Measurements from ENCODE around the gene CPA2. TPM values are rescaled to one million over a fixed set of nuclear protein-coding genes. Genes with fewer than 3 reads are reported as not detected.

CPA2 gene
- total RNA-seq, 4 donors from 2014 or later, result 1.5 to 2.2 TPM; not detected in 2

- Histone ChIP-seq H3K27ac (no peak overlapping the region), H3K36me3 (no peaks in the 10 kb centered on the region), H3K27me3 (no peaks in the 10 kb centered on the region), H3K4me1 (no peaks in the 10 kb centered on the region), H3K4me3 (no peak overlapping the region), H3K9me3 (no peaks in the 10 kb centered on the region)
- DNase-seq (ENCODE audit: low spot score in 2 of 2), result no peak
- no peak for TF ChIP-seq CTCF (IDR thresholded peaks at IDR 0.05)
- TF ChIP-seq EP300 (IDR thresholded peaks at IDR 0.05), result no peak
- no peak for TF ChIP-seq POLR2A (IDR thresholded peaks at IDR 0.05)
- WGBS, 2 donors, result 74 to 76% methylated on average over 1 of the region's 1 CpG
Observed at GRCh38 chr7:130286881-130287280, 20.2 kb downstream of the CPA2 start.

GRCh38 chr7:130288168-130288567, 21.5 kb downstream of the CPA2 start:
- DNase-seq (ENCODE audit: low spot score in 2 of 2), result no peak
- Histone ChIP-seq H3K9me3 (no peaks in the 10 kb centered on the region), H3K4me1 (peaks cover 0 to 5% (median 0%) of the 10 kb centered on the region in 4 donors), H3K27ac (no peak overlapping the region), H3K27me3 (no peaks in the 10 kb centered on the region), H3K4me3 (no peak overlapping the region), H3K36me3 (no peaks in the 10 kb centered on the region)
- WGBS, 2 donors, result 92 to 93% methylated on average over 4 of the region's 4 CpGs
- TF ChIP-seq CTCF (IDR thresholded peaks at IDR 0.05) (no peak), EP300 (IDR thresholded peaks at IDR 0.05) (no peak), POLR2A (IDR thresholded peaks at IDR 0.05) (no peak)

GRCh38 chr7:130288829-130289228, 22.2 kb downstream of the CPA2 start:
- H3K27ac ChIP-seq, result no peak overlapping the region
- H3K36me3 ChIP-seq, result no peaks in the 10 kb centered on the region
- no peaks in the 10 kb centered on the region for H3K27me3 ChIP-seq
- no peak overlapping the region for H3K4me3 ChIP-seq
- H3K4me1 ChIP-seq, result peaks cover 0 to 8% (median 0%) of the 10 kb centered on the region in 4 donors
- H3K9me3 ChIP-seq, result no peaks in the 10 kb centered on the region
- DNase-seq (ENCODE audit: low spot score in 2 of 2), result no peak
- WGBS, 2 donors, result 76 to 87% methylated on average over 5 of the region's 5 CpGs
- TF ChIP-seq EP300 (IDR thresholded peaks at IDR 0.05) (no peak), CTCF (IDR thresholded peaks at IDR 0.05) (no peak)

- Histone ChIP-seq H3K9me3 (no peaks in the 10 kb centered on the region), H3K27me3 (no peaks in the 10 kb centered on the region), H3K36me3 (no peaks in the 10 kb centered on the region), H3K4me3 (no peak overlapping the region), H3K4me1 (peaks cover 0 to 8% (median 0%) of the 10 kb centered on the region in 4 donors), H3K27ac (no peak overlapping the region)
- no peak for DNase-seq (ENCODE audit: low spot score in 2 of 2)
- no peak for TF ChIP-seq CTCF (IDR thresholded peaks at IDR 0.05)
- 88 to 90% methylated on average over 9 of the region's 9 CpGs for WGBS, 2 donors
Observed at GRCh38 chr7:130289478-130289877, 22.8 kb downstream of the CPA2 start.

GRCh38 chr7:130290745-130291144, 24.1 kb downstream of the CPA2 start:
- Histone ChIP-seq H3K27ac (no peak overlapping the region), H3K4me1 (peaks cover 0 to 8% (median 0%) of the 10 kb centered on the region in 4 donors), H3K4me3 (no peak overlapping the region), H3K36me3 (no peaks in the 10 kb centered on the region), H3K9me3 (no peaks in the 10 kb centered on the region), H3K27me3 (no peaks in the 10 kb centered on the region)
- no peak for DNase-seq (ENCODE audit: low spot score in 2 of 2)
- 71 to 87% methylated on average over 6 of the region's 6 CpGs for WGBS, 2 donors
- TF ChIP-seq POLR2A (IDR thresholded peaks at IDR 0.05) (no peak), EP300 (IDR thresholded peaks at IDR 0.05) (no peak), CTCF (IDR thresholded peaks at IDR 0.05) (no peak)

Data from tibial nerve (tissue), 4 donors.